ENCODE measurements around the gene NGFR. TPM values are rescaled to one million over a fixed set of nuclear protein-coding genes. Genes with fewer than 3 reads are reported as not detected.

NGFR gene
- total RNA-seq, 1 donor from 2014 or later = 1.2 TPM

DNA sequence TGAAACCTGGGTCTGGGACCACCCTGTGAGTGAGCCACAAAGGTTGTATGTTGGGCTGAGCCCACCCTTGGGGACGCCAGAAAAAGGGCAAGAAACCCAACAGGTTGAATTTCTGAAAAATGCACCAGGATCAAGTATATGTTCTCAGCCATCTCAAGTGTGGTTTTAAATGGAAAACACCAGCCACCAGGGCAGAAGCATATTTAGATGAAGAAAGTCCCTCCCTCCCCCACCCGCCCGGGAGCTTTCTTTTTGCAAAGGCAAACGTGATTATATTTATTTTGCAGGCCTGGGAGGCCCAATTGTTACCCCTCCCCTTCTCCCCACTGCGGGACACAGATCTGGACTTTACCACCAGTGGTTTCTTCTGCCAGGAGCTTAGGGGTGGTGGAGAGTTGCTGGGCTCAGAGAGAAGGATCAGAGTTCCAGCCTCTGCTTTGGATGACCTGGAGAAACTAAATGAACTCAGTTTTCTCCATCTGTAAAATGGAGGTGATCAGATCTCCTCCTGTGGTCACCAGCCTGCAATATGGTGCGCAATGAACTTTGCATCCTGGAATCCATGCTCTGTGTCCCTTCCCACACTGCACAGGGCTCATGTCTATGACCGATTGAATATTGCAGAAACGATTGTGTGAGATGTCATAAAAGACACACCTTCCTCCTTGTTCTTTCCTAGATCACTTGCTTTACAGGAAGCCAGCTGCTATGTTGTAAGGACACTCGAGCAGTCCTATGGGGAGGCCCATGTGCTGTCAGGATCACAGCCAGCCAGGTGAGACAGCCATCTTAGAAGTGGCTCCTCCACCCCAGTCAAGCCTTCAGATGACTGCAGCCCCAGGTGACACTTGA is 21.0 kb upstream of the NGFR start:
- Mint-ChIP-seq H3K4me1 (no peaks in the 10 kb centered on the region), H3K36me3 (ENCODE audit: low read depth) (no peaks in the 10 kb centered on the region), H3K4me3 (no peak overlapping the region), H3K27ac (no peak overlapping the region), H3K9me3 (peaks cover 2% of the 10 kb centered on the region), H3K27me3 (peaks cover 65% of the 10 kb centered on the region)
- no peak for DNase-seq
- ChIA-PET CTCF (no interaction called here), POLR2A (no interaction called here)
- TF ChIP-seq, protein P1, sequence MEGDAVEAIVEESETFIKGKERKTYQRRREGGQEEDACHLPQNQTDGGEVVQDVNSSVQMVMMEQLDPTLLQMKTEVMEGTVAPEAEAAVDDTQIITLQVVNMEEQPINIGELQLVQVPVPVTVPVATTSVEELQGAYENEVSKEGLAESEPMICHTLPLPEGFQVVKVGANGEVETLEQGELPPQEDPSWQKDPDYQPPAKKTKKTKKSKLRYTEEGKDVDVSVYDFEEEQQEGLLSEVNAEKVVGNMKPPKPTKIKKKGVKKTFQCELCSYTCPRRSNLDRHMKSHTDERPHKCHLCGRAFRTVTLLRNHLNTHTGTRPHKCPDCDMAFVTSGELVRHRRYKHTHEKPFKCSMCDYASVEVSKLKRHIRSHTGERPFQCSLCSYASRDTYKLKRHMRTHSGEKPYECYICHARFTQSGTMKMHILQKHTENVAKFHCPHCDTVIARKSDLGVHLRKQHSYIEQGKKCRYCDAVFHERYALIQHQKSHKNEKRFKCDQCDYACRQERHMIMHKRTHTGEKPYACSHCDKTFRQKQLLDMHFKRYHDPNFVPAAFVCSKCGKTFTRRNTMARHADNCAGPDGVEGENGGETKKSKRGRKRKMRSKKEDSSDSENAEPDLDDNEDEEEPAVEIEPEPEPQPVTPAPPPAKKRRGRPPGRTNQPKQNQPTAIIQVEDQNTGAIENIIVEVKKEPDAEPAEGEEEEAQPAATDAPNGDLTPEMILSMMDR (IDR thresholded peaks at IDR 0.05) = no peak
- intact Hi-C loops (cut with micrococcal nuclease) = no loop called here
- no peak for ATAC-seq (ENCODE audit: low read depth)

DNA sequence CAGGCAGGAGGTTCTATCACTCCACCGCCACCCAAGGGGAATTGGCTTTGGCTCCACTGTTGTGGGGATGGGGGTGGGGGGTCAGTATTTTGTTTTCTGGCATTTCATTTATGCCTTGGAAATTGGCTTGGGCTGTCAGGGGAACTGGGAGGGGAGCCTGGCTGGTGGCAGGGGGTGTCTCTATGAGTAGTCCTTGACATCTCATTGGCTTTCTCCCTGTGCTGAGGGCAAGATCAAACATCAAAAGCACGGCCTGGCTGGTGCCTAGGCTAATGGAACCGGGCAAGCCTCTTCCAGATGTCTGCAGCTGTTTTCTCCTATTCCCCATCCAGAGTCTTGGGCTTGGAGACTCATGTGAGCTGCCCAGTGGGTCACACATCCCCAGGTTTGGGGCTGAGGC is 17.4 kb upstream of the NGFR start:
- peaks cover 54% of the 10 kb centered on the region for H3K27me3 Mint-ChIP-seq
- H3K36me3 Mint-ChIP-seq (ENCODE audit: low read depth) = no peaks in the 10 kb centered on the region
- H3K4me3 Mint-ChIP-seq = no peak overlapping the region
- intact Hi-C loops (cut with micrococcal nuclease) = no loop called here
- DNase-seq (no peak), ATAC-seq (ENCODE audit: low read depth) (no peak)
- ChIA-PET POLR2A (no interaction called here), CTCF (no interaction called here)
- H3K4me1 Mint-ChIP-seq = no peaks in the 10 kb centered on the region
- H3K9me3 Mint-ChIP-seq = peaks cover 2% of the 10 kb centered on the region
- no peak overlapping the region for H3K27ac Mint-ChIP-seq
- TF ChIP-seq, protein P1 (IDR thresholded peaks at IDR 0.05) = no peak

- ATAC-seq (ENCODE audit: low read depth) = no peak
- ChIA-PET POLR2A (no interaction called here), CTCF (no interaction called here)
- DNase-seq = no peak
- intact Hi-C loops (cut with micrococcal nuclease) = no loop called here
- Mint-ChIP-seq H3K4me3 (no peak overlapping the region), H3K36me3 (ENCODE audit: low read depth) (no peaks in the 10 kb centered on the region), H3K4me1 (no peaks in the 10 kb centered on the region), H3K27ac (no peak overlapping the region), H3K27me3 (peaks cover 57% of the 10 kb centered on the region), H3K9me3 (no peaks in the 10 kb centered on the region)
- TF ChIP-seq, protein P1 (IDR thresholded peaks at IDR 0.05) = no peak
Observed at GRCh38 chr17:49480836-49481615, 14.1 kb upstream of the NGFR start.

- Mint-ChIP-seq H3K27me3 (peaks cover 58% of the 10 kb centered on the region), H3K36me3 (ENCODE audit: low read depth) (no peaks in the 10 kb centered on the region), H3K4me3 (no peak overlapping the region), H3K27ac (no peak overlapping the region), H3K4me1 (no peaks in the 10 kb centered on the region), H3K9me3 (no peaks in the 10 kb centered on the region)
- CTCF ChIA-PET = interaction anchor here (1.6 kb wide), 1 partner anchor 13 kb away, joined by 4 read pairs; the partner anchor contains the start of gene NGFR
- POLR2A ChIA-PET = no interaction called here
- TF ChIP-seq, protein P1 (IDR thresholded peaks at IDR 0.05) = no peak
- no peak for ATAC-seq (ENCODE audit: low read depth)
- DNase-seq = no peak
- intact Hi-C loops (cut with micrococcal nuclease) = no loop called here
Observed at GRCh38 chr17:49482144-49482817, 12.8 kb upstream of the NGFR start.

All from activated B cell treated with CpG ODN at 0.5 μM for 24 hours (primary cell).